HEK293T (cell line): ENCODE results near the gene LEAP2.

Source experiments
- SP1 ChIP-seq: fragments of 450-650 bp; IDR thresholded peaks from 2 replicates; pipeline ENCODE4 v1.6.1; 2017
- TARDBP ChIP-seq: fragments of 450-650 bp; IDR thresholded peaks from 2 replicates; pipeline ENCODE4 v1.6.1; 2016

GRCh38 chr5:132850066-132850465 lies 23.4 kb upstream of the LEAP2 start:
- TF ChIP-seq TARDBP (no peak), SP1 (no peak)
